Fibroblast of lung (primary cell): ENCODE data around the gene SULT1C3. TPM values are rescaled to one million over a fixed set of nuclear protein-coding genes. Genes with fewer than 3 reads are reported as not detected.

Experiments
- DNase-seq, 2 donors: peaks; one replicate each; pipeline versions ENCODE4 v3.0.0 to v3.0.0-alpha.2; 2010; ENCODE audit warnings: low read depth in 2 of 2
- H2AFZ ChIP-seq: 2 replicates; pipeline ENCODE4 v1.5.1; 2012; ENCODE audit warnings: low read length, control low read depth, inconsistent platforms
- H3K27ac ChIP-seq: 2 replicates; pipeline ENCODE4 v1.5.1; 2011; ENCODE audit warnings: low read length, control low read depth; ENCODE audit not compliant: insufficient read depth
- H3K27me3 ChIP-seq: 2 replicates; pipeline ENCODE4 v1.5.1; 2011; ENCODE audit warnings: mild to moderate bottlenecking, low read length; ENCODE audit not compliant: control insufficient read depth, insufficient read depth
- H3K36me3 ChIP-seq: 2 replicates; pipeline ENCODE4 v1.5.1; 2011; ENCODE audit warnings: low read length; ENCODE audit not compliant: control insufficient read depth, insufficient read depth
- H3K4me1 ChIP-seq: 2 replicates; pipeline ENCODE4 v1.5.1; 2011; ENCODE audit warnings: low read length; ENCODE audit not compliant: control insufficient read depth, insufficient read depth; ENCODE audit errors: extremely low read depth
- H3K4me2 ChIP-seq: 2 replicates; pipeline ENCODE4 v1.5.1; 2011; ENCODE audit warnings: low read length, control low read depth; ENCODE audit not compliant: insufficient read depth; ENCODE audit errors: extremely low read depth
- H3K4me3 ChIP-seq, 4 experiments: fragments of 200-600 bp in 1 of 4; sonication (generic) in 1 of 4; replicated peaks in 1 of 4; 2 replicates each; pipeline ENCODE4 v1.5.1; 2011 to 2016; ENCODE audit warnings: low read length in 4 of 4, low read depth in 3 of 4, mild to moderate bottlenecking in 3 of 4, control low read depth in 2 of 4, inconsistent platforms in 1 of 4, mixed read lengths in 1 of 4; ENCODE audit not compliant: insufficient read depth in 1 of 4; ENCODE audit errors: control extremely low read depth in 1 of 4
- H3K79me2 ChIP-seq: 2 replicates; pipeline ENCODE4 v1.5.1; 2012; ENCODE audit warnings: mild to moderate bottlenecking, low read length, inconsistent platforms; ENCODE audit not compliant: control insufficient read depth, insufficient read depth
- H3K9ac ChIP-seq: 2 replicates; pipeline ENCODE4 v1.5.1; 2011; ENCODE audit warnings: mild to moderate bottlenecking, low read length, control low read depth; ENCODE audit not compliant: insufficient read depth
- H3K9me3 ChIP-seq: 2 replicates; pipeline ENCODE4 v1.5.1; 2012; ENCODE audit warnings: low read depth, low read length; ENCODE audit not compliant: control insufficient read depth, insufficient read depth
- H4K20me1 ChIP-seq: 2 replicates; pipeline ENCODE4 v1.5.1; 2011; ENCODE audit warnings: low read length; ENCODE audit not compliant: control insufficient read depth, insufficient read depth; ENCODE audit errors: extremely low read depth
- CTCF ChIP-seq, 2 donors: IDR thresholded peaks in 1 of 2; conservative IDR thresholded peaks in 1 of 2; 1 replicate in 1 of 2; 2 replicates in 1 of 2; pipeline ENCODE4 v1.5.1; 2011 to 2012; ENCODE audit warnings: low read length in 2 of 2, control low read depth in 1 of 2, inconsistent platforms in 1 of 2, low read depth in 1 of 2, mild to moderate bottlenecking in 1 of 2
- EZH2 ChIP-seq: IDR thresholded peaks from 2 replicates; pipeline ENCODE4 v1.5.1; 2012; ENCODE audit warnings: low read length, control low read depth, mild to moderate bottlenecking; ENCODE audit errors: missing control alignments
- polyA plus RNA-seq, 2 donors: library from polyadenylated mRNA; depleted of rRNA in 1 of 2; stranded (reverse) in 1 of 2; unstranded in 1 of 2; fragments of >200 nt; gene quantifications; 2 replicates each; pipeline ENCODE4 v1.2.1, GENCODE V29; 2011 to 2012; ENCODE audit warnings: missing spikeins in 1 of 2
- total RNA-seq: library from RNA; depleted of rRNA; stranded (reverse); fragments of >200 nt; gene quantifications from 2 replicates; pipeline ENCODE4 v1.2.1, GENCODE V29; 2014

Gene SULT1C3
- total and polyA plus RNA-seq, 2 donors (not counting 1 experiment from before 2014, with no cell fraction given): not detected

- no peak overlapping the region for H3K4me3 ChIP-seq
- H4K20me1 ChIP-seq: no peaks in the 10 kb centered on the region
- H3K27ac ChIP-seq: no peak overlapping the region
- peaks cover 14% of the 10 kb centered on the region for H3K4me1 ChIP-seq
- no peaks in the 10 kb centered on the region for H3K79me2 ChIP-seq
- no peak for TF ChIP-seq EZH2
- no peak for TF ChIP-seq CTCF (conservative IDR thresholded peaks at IDR 0.05 in 1 of 2, IDR thresholded peaks at IDR 0.05 in 1 of 2; ENCODE audit: low read depth in 1 of 2, low read length in 2 of 2)
- H3K9ac ChIP-seq: no peak overlapping the region
- no peaks in the 10 kb centered on the region for H3K9me3 ChIP-seq
- DNase-seq: peak; percentile 62 to 67
- H2AFZ ChIP-seq: peak overlapping the region; percentile 13
- H3K4me2 ChIP-seq: no peak overlapping the region
- H3K36me3 ChIP-seq: no peaks in the 10 kb centered on the region
- H3K27me3 ChIP-seq: no peaks in the 10 kb centered on the region
These were observed 27.3 kb downstream of the SULT1C3 start for GRCh38 chr2:108267101-108267500.

GRCh38 chr2:108268001-108268400 is 28.2 kb downstream of the SULT1C3 start:
- peak; percentile 74 to 90 for DNase-seq
- Histone ChIP-seq H3K4me2 (no peak overlapping the region), H3K4me3 (no peak overlapping the region), H3K9ac (no peak overlapping the region), H4K20me1 (no peaks in the 10 kb centered on the region), H3K4me1 (peaks cover 15% of the 10 kb centered on the region), H2AFZ (no peak overlapping the region), H3K27me3 (no peaks in the 10 kb centered on the region), H3K27ac (no peak overlapping the region), H3K9me3 (no peaks in the 10 kb centered on the region), H3K36me3 (no peaks in the 10 kb centered on the region), H3K79me2 (no peaks in the 10 kb centered on the region)
- no peak for TF ChIP-seq CTCF (conservative IDR thresholded peaks at IDR 0.05 in 1 of 2, IDR thresholded peaks at IDR 0.05 in 1 of 2; ENCODE audit: low read depth in 1 of 2, low read length in 2 of 2)
- TF ChIP-seq EZH2: no peak

- H3K4me2 ChIP-seq: no peak overlapping the region
- H2AFZ ChIP-seq: no peak overlapping the region
- DNase-seq: no peak
- H3K79me2 ChIP-seq: no peaks in the 10 kb centered on the region
- no peak overlapping the region for H3K27ac ChIP-seq
- no peak for TF ChIP-seq EZH2
- TF ChIP-seq CTCF (conservative IDR thresholded peaks at IDR 0.05 in 1 of 2, IDR thresholded peaks at IDR 0.05 in 1 of 2; ENCODE audit: low read depth in 1 of 2, low read length in 2 of 2): no peak
- H4K20me1 ChIP-seq: no peaks in the 10 kb centered on the region
- H3K9me3 ChIP-seq: no peaks in the 10 kb centered on the region
- H3K36me3 ChIP-seq: no peaks in the 10 kb centered on the region
- H3K27me3 ChIP-seq: no peaks in the 10 kb centered on the region
- peaks cover 15% of the 10 kb centered on the region for H3K4me1 ChIP-seq
- no peak overlapping the region for H3K9ac ChIP-seq
- no peak overlapping the region for H3K4me3 ChIP-seq
These were observed 30.6 kb downstream of the SULT1C3 start for GRCh38 chr2:108270346-108270745.
